Measurements from ENCODE around the gene CD63.
A peak's percentile ranks its signal among the peaks of the same experiment; 100 is the strongest.

DNA sequence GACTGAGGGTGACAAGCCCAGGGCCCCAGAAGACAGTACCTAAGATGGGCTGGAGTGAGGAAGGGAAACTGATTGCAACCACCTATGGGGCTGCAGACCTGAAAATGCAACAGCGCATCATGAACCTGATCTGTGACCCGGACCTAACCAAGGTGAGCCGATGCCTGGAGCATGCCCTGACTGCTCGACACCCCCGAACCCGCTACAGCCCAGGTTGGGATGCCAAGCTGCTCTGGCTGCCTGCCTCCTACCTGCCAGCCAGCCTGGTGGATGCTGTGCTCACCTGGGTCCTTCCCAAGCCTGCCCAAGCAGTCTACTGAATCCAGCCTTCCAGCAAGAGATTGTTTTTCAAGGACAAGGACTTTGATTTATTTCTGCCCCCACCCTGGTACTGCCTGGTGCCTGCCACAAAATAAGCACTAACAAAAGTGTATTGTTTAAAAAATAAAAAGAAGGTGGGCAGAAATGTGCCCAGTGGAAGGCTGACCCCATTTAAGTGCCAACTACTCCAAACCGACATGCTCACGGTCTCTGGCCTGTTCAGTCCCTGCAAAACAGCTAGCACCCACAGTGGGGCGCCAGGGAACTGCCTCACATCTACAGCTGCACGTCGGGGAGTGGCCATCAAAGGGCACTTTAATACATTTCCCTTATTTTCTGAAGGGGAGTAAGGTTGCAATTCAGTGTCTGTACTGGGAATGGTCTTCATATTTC lies 4.4 kb downstream of the CD63 start:
- TF ChIP-seq POLR2A (IDR thresholded peaks at IDR 0.05; ENCODE audit: extremely low read depth, insufficient read length) = no peak
- TF ChIP-seq, protein P1, sequence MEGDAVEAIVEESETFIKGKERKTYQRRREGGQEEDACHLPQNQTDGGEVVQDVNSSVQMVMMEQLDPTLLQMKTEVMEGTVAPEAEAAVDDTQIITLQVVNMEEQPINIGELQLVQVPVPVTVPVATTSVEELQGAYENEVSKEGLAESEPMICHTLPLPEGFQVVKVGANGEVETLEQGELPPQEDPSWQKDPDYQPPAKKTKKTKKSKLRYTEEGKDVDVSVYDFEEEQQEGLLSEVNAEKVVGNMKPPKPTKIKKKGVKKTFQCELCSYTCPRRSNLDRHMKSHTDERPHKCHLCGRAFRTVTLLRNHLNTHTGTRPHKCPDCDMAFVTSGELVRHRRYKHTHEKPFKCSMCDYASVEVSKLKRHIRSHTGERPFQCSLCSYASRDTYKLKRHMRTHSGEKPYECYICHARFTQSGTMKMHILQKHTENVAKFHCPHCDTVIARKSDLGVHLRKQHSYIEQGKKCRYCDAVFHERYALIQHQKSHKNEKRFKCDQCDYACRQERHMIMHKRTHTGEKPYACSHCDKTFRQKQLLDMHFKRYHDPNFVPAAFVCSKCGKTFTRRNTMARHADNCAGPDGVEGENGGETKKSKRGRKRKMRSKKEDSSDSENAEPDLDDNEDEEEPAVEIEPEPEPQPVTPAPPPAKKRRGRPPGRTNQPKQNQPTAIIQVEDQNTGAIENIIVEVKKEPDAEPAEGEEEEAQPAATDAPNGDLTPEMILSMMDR (IDR thresholded peaks at IDR 0.05; ENCODE audit: low read depth, low read length) = peak; percentile 88
- TF ChIP-seq, protein P2, sequence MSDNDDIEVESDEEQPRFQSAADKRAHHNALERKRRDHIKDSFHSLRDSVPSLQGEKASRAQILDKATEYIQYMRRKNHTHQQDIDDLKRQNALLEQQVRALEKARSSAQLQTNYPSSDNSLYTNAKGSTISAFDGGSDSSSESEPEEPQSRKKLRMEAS (IDR thresholded peaks at IDR 0.05; ENCODE audit: low read depth, low read length) = peak; percentile 6; the same call in 1 of the 2 replicates

Data from NB4 (cell line).